Mesenchymal stem cell (in vitro differentiated cells and primary cell): ENCODE results near the gene TMEM95.
A peak's percentile ranks its signal among the peaks of the same experiment; 100 is the strongest.

Experiments
- DNase-seq: peaks from one replicate; pipeline ENCODE4 v3.0.0-alpha.2; 2013
- H2AFZ ChIP-seq: one replicate; pipeline ENCODE4 v1.6.1; 2013; ENCODE audit warnings: low read depth, mild to moderate bottlenecking, control low read depth, inconsistent platforms, low read length, moderate library complexity
- H2AK5ac ChIP-seq: 2 replicates; pipeline ENCODE4 v1.6.1; 2013; ENCODE audit warnings: low read length, moderate library complexity, mild to moderate bottlenecking, inconsistent platforms; ENCODE audit not compliant: severe bottlenecking
- H2BK120ac ChIP-seq: one replicate; pipeline ENCODE4 v1.6.1; 2013; ENCODE audit warnings: low read depth, mild to moderate bottlenecking, inconsistent platforms, low read length, moderate library complexity
- H2BK12ac ChIP-seq, 2 experiments: one replicate each; pipeline ENCODE4 v1.6.1; 2013; ENCODE audit warnings: inconsistent platforms in 2 of 2, low read length in 2 of 2, mild to moderate bottlenecking in 2 of 2, moderate library complexity in 2 of 2, control low read depth in 1 of 2
- H2BK15ac ChIP-seq: one replicate; pipeline ENCODE4 v1.6.1; 2013; ENCODE audit warnings: mild to moderate bottlenecking, low read depth, inconsistent platforms; ENCODE audit not compliant: poor library complexity, severe bottlenecking
- H2BK5ac ChIP-seq: 2 replicates; pipeline ENCODE4 v1.6.1; 2013; ENCODE audit warnings: low read depth, mild to moderate bottlenecking, low read length, control low read depth, inconsistent platforms; ENCODE audit not compliant: poor library complexity, severe bottlenecking
- H3K14ac ChIP-seq, 2 experiments: one replicate each; pipeline ENCODE4 v1.6.1; 2013; ENCODE audit warnings: inconsistent platforms in 2 of 2, low read length in 2 of 2, control low read depth in 1 of 2, mild to moderate bottlenecking in 1 of 2, moderate library complexity in 1 of 2
- H3K18ac ChIP-seq, 2 experiments: one replicate each; pipeline ENCODE4 v1.6.1; 2013; ENCODE audit warnings: inconsistent platforms in 2 of 2, low read length in 2 of 2, control low read depth in 1 of 2, low read depth in 1 of 2, mild to moderate bottlenecking in 1 of 2
- H3K23ac ChIP-seq, 2 experiments: one replicate each; pipeline ENCODE4 v1.6.1; 2013; ENCODE audit warnings: inconsistent platforms in 2 of 2, low read length in 2 of 2, mild to moderate bottlenecking in 2 of 2, moderate library complexity in 2 of 2, control low read depth in 1 of 2
- H3K27ac ChIP-seq: 2 replicates; pipeline ENCODE4 v1.5.1; 2013; ENCODE audit warnings: mild to moderate bottlenecking, moderate library complexity, low read length, control low read depth, inconsistent platforms; ENCODE audit not compliant: poor library complexity, severe bottlenecking
- H3K27me3 ChIP-seq, 2 experiments: 2 replicates each; pipeline versions ENCODE4 v1.6.1 to v1.7.0; 2013; ENCODE audit warnings: low read length in 2 of 2, mild to moderate bottlenecking in 2 of 2, moderate library complexity in 2 of 2, control low read depth in 1 of 2, inconsistent platforms in 1 of 2; ENCODE audit not compliant: control insufficient read depth in 1 of 2, insufficient read depth in 1 of 2
- H3K36me3 ChIP-seq, 2 experiments: 2 replicates each; pipeline versions ENCODE4 v1.6.1 to v1.7.0; 2013; ENCODE audit warnings: low read length in 2 of 2, control low read depth in 1 of 2, inconsistent platforms in 1 of 2, low read depth in 1 of 2, mild to moderate bottlenecking in 1 of 2; ENCODE audit not compliant: insufficient read depth in 2 of 2, control insufficient read depth in 1 of 2
- H3K4ac ChIP-seq, 2 experiments: one replicate each; pipeline ENCODE4 v1.6.1; 2013; ENCODE audit warnings: inconsistent platforms in 2 of 2, low read length in 2 of 2, mild to moderate bottlenecking in 2 of 2, moderate library complexity in 2 of 2, control low read depth in 1 of 2, low read depth in 1 of 2
- H3K4me1 ChIP-seq: 2 replicates; pipeline ENCODE4 v1.6.1; 2013; ENCODE audit warnings: low read depth, low read length, control low read depth; ENCODE audit not compliant: control insufficient read depth, insufficient read depth
- H3K4me2 ChIP-seq: 2 replicates; pipeline ENCODE4 v1.6.1; 2013; ENCODE audit warnings: low read length, mild to moderate bottlenecking, inconsistent platforms; ENCODE audit not compliant: poor library complexity, severe bottlenecking
- H3K4me3 ChIP-seq, 2 experiments: 2 replicates each; pipeline versions ENCODE4 v1.5.1 to v1.7.0; 2013; ENCODE audit warnings: low read length in 2 of 2, mild to moderate bottlenecking in 2 of 2, control low read depth in 1 of 2, low read depth in 1 of 2; ENCODE audit not compliant: insufficient read depth in 1 of 2
- H3K79me1 ChIP-seq: replicated peaks from 2 replicates; pipeline ENCODE4 v1.6.1; 2013; ENCODE audit warnings: mild to moderate bottlenecking, control low read depth, low read length, inconsistent platforms; ENCODE audit not compliant: poor library complexity, severe bottlenecking
- H3K9ac ChIP-seq: 2 replicates; pipeline ENCODE4 v1.7.0; 2013; ENCODE audit warnings: mild to moderate bottlenecking, low read length, moderate library complexity
- H3K9me3 ChIP-seq: 2 replicates; pipeline ENCODE4 v1.7.0; 2013; ENCODE audit warnings: mild to moderate bottlenecking, low read length; ENCODE audit not compliant: control insufficient read depth
- H4K8ac ChIP-seq: one replicate; pipeline ENCODE4 v1.6.1; 2013; ENCODE audit warnings: inconsistent platforms, mild to moderate bottlenecking, low read length, moderate library complexity
- H4K91ac ChIP-seq: one replicate; pipeline ENCODE4 v1.6.1; 2013; ENCODE audit warnings: mild to moderate bottlenecking, low read length, inconsistent platforms
- WGBS: methylation state at CpG from one replicate; pipeline ENCODE4 v1.1.7; 2013; ENCODE audit warnings: mixed read lengths; 5-methylcytosine and 5-hydroxymethylcytosine counted together

TMEM95 gene

GRCh38 chr17:7308625-7309433, 46.1 kb upstream of the TMEM95 start:
- no peaks in the 10 kb centered on the region for H3K27me3 ChIP-seq
- peak overlapping the region; percentile 66 for H2BK120ac ChIP-seq
- peak overlapping the region; percentile 86 to 99 for H3K4me3 ChIP-seq
- no peak overlapping the region for H2BK15ac ChIP-seq
- peak overlapping the region; percentile 36 to 63 for H3K14ac ChIP-seq
- peak; percentile 94 for DNase-seq
- no peaks in the 10 kb centered on the region for H3K9me3 ChIP-seq
- H4K8ac ChIP-seq = peak overlapping the region; percentile 65
- peak overlapping the region; percentile 7 for H2AK5ac ChIP-seq
- peaks cover 15% of the 10 kb centered on the region for H3K4me1 ChIP-seq
- H3K4me2 ChIP-seq = peak overlapping the region; percentile 97
- H3K4ac ChIP-seq = peak overlapping the region; percentile 42 to 93
- H2BK12ac ChIP-seq = peak overlapping the region in 1 of 2 experiments; percentile 15
- no peak overlapping the region for H2BK5ac ChIP-seq
- H3K36me3 ChIP-seq = peaks cover 38 to 43% of the 10 kb centered on the region in 2 experiments
- H2AFZ ChIP-seq = no peak overlapping the region
- H3K27ac ChIP-seq = peak overlapping the region; percentile 96
- no peak overlapping the region for H3K23ac ChIP-seq
- 0% methylated on average over 11 of the region's 14 CpGs for WGBS
- peak overlapping the region; percentile 98 for H3K9ac ChIP-seq
- peaks cover 4% of the 10 kb centered on the region for H3K79me1 ChIP-seq
- H3K18ac ChIP-seq = peak overlapping the region; percentile 98 to 100
- peak overlapping the region; percentile 40 for H4K91ac ChIP-seq

- H2BK15ac ChIP-seq = no peak overlapping the region
- no peak overlapping the region for H2BK120ac ChIP-seq
- H3K9me3 ChIP-seq = no peaks in the 10 kb centered on the region
- 97% methylated on average over 12 of the region's 12 CpGs for WGBS
- H3K18ac ChIP-seq = no peak overlapping the region
- H3K4me1 ChIP-seq = peaks cover 17% of the 10 kb centered on the region
- no peak overlapping the region for H2AK5ac ChIP-seq
- H2BK12ac ChIP-seq = no peak overlapping the region
- no peak overlapping the region for H2BK5ac ChIP-seq
- H4K8ac ChIP-seq = no peak overlapping the region
- peak overlapping the region in 1 of 2 experiments; percentile 86 for H3K4me3 ChIP-seq
- peak overlapping the region; percentile 98 for H3K9ac ChIP-seq
- H3K79me1 ChIP-seq = peaks cover 4% of the 10 kb centered on the region
- H3K27ac ChIP-seq = no peak overlapping the region
- peak overlapping the region in 1 of 2 experiments; percentile 28 for H3K23ac ChIP-seq
- no peak overlapping the region for H3K4ac ChIP-seq
- H3K36me3 ChIP-seq = peaks cover 40 to 46% of the 10 kb centered on the region in 2 experiments
- H3K14ac ChIP-seq = no peak overlapping the region
- H4K91ac ChIP-seq = no peak overlapping the region
- no peak for DNase-seq
- no peaks in the 10 kb centered on the region for H3K27me3 ChIP-seq
- H2AFZ ChIP-seq = no peak overlapping the region
- H3K4me2 ChIP-seq = peak overlapping the region; percentile 97
Observed at GRCh38 chr17:7309628-7310027, 45.3 kb upstream of the TMEM95 start.

GRCh38 chr17:7311110-7311705, 43.7 kb upstream of the TMEM95 start:
- Histone ChIP-seq H2AFZ (no peak overlapping the region), H2BK15ac (no peak overlapping the region), H3K9ac (peak overlapping the region; percentile 98), H3K36me3 (peaks cover 46 to 53% of the 10 kb centered on the region in 2 experiments), H3K79me1 (peaks cover 10% of the 10 kb centered on the region), H3K4me1 (peaks cover 22% of the 10 kb centered on the region), H3K27me3 (no peaks in the 10 kb centered on the region), H4K91ac (no peak overlapping the region), H2BK5ac (no peak overlapping the region), H3K18ac (no peak overlapping the region), H3K14ac (no peak overlapping the region), H3K4me2 (no peak overlapping the region), H2BK12ac (no peak overlapping the region), H3K4me3 (no peak overlapping the region), H3K9me3 (no peaks in the 10 kb centered on the region), H4K8ac (no peak overlapping the region), H3K4ac (no peak overlapping the region), H2BK120ac (no peak overlapping the region), H3K23ac (no peak overlapping the region), H3K27ac (no peak overlapping the region), H2AK5ac (no peak overlapping the region)
- no peak for DNase-seq
- 94% methylated on average over 7 of the region's 7 CpGs for WGBS

- no peak overlapping the region for H3K18ac ChIP-seq
- H2BK12ac ChIP-seq = no peak overlapping the region
- 87% methylated on average over 2 of the region's 7 CpGs for WGBS
- H4K8ac ChIP-seq = no peak overlapping the region
- no peak overlapping the region for H3K27ac ChIP-seq
- no peak overlapping the region for H3K23ac ChIP-seq
- H2BK120ac ChIP-seq = no peak overlapping the region
- no peak overlapping the region for H3K4ac ChIP-seq
- H3K14ac ChIP-seq = no peak overlapping the region
- no peak overlapping the region for H2BK5ac ChIP-seq
- no peaks in the 10 kb centered on the region for H3K9me3 ChIP-seq
- H4K91ac ChIP-seq = no peak overlapping the region
- H3K4me1 ChIP-seq = peaks cover 22% of the 10 kb centered on the region
- H2AK5ac ChIP-seq = no peak overlapping the region
- H3K9ac ChIP-seq = peak overlapping the region; percentile 91
- no peak for DNase-seq
- no peak overlapping the region for H2BK15ac ChIP-seq
- no peak overlapping the region for H3K4me2 ChIP-seq
- H3K27me3 ChIP-seq = no peaks in the 10 kb centered on the region
- peaks cover 12% of the 10 kb centered on the region for H3K79me1 ChIP-seq
- peaks cover 58 to 63% of the 10 kb centered on the region in 2 experiments for H3K36me3 ChIP-seq
- H3K4me3 ChIP-seq = no peak overlapping the region
- no peak overlapping the region for H2AFZ ChIP-seq
Observed at GRCh38 chr17:7312432-7313087, 42.4 kb upstream of the TMEM95 start.
